Left lung (tissue), 10 donors: Measurements from ENCODE around the gene GJA3. TPM values are rescaled to one million over a fixed set of nuclear protein-coding genes. Genes with fewer than 3 reads are reported as not detected.

Source experiments
- ATAC-seq: fragments of 200-7000 bp; cut with Tn5 transposase; one replicate; pipeline ENCODE4 v1.9.1; 2020; ENCODE audit warnings: moderate library complexity
- DNase-seq, 4 donors: peaks; one replicate each; pipeline ENCODE4 v3.0.0-alpha.2; 2013 to 2020
- H3K27ac ChIP-seq, 2 donors: fragments of 200-600 bp; sonication (generic) in 1 of 2; one replicate each; pipeline versions ENCODE4 v1.5.0 to v1.8.0; 2020 to 2021
- H3K27me3 ChIP-seq, 2 donors: fragments of 200-600 bp; sonication (generic) in 1 of 2; one replicate each; pipeline versions ENCODE4 v1.5.0 to v1.8.0; 2020 to 2021
- H3K36me3 ChIP-seq, 2 donors: fragments of 200-600 bp; sonication (generic) in 1 of 2; one replicate each; pipeline versions ENCODE4 v1.5.0 to v1.8.0; 2020 to 2021
- H3K4me1 ChIP-seq, 2 donors: fragments of 200-600 bp; one replicate each; pipeline ENCODE4 v1.8.0; 2021
- H3K4me3 ChIP-seq, 2 donors: fragments of 200-600 bp; sonication (generic) in 1 of 2; one replicate each; pipeline versions ENCODE4 v1.5.0 to v1.8.0; 2020 to 2021; ENCODE audit warnings: mild to moderate bottlenecking in 1 of 2
- H3K9me3 ChIP-seq, 2 donors: fragments of 200-600 bp; sonication (generic) in 1 of 2; one replicate each; pipeline versions ENCODE4 v1.5.0 to v1.8.0; 2020 to 2021
- CTCF ChIP-seq, 2 donors: fragments of 200-600 bp; sonication (generic) in 1 of 2; IDR thresholded peaks; one replicate each; pipeline versions ENCODE4 v1.5.0 to v1.8.0; 2021; ENCODE audit warnings: antibody characterized with exemption in 2 of 2
- intact Hi-C, 2 donors: fragments of 100-400 bp; cut with DNase I; formaldehyde crosslinking; loops; one replicate each; pipeline versions ENCODE4 v1.11.2 to v1.14.2; 2022
- polyA plus RNA-seq, 6 donors: library from polyadenylated mRNA; unstranded; fragments of 120-200 nt; gene quantifications; one replicate each; pipeline ENCODE4 v1.2.1, GENCODE V29; 2013; ENCODE audit not compliant: insufficient read length in 6 of 6
- total RNA-seq, 2 donors: library from RNA; stranded (reverse); fragmentation: NEBNext Ultra II Directional; extraction: Animal tissue kit (Norgen Biotek cat#: 25700); gene quantifications; one replicate each; pipeline ENCODE4 v1.2.1, GENCODE V29; 2021
- donor health status: DM: no; HTN: yes; CAD: no.
- donor health status: DM: no; HTN: no; CAD: no.

GJA3 gene
- total and polyA plus RNA-seq, 8 donors = 0.06 to 0.31 (median 0.11) TPM

- Histone ChIP-seq H3K4me1 (peaks cover 6 to 23% of the 10 kb centered on the region in 2 donors), H3K36me3 (no peaks in the 10 kb centered on the region), H3K27ac (no peak overlapping the region), H3K9me3 (no peaks in the 10 kb centered on the region), H3K27me3 (peaks cover 0 to 6% of the 10 kb centered on the region in 2 donors), H3K4me3 (no peak overlapping the region)
- intact Hi-C loops = no loop called here
- DNase-seq (no peak), ATAC-seq (no peak)
- TF ChIP-seq CTCF (IDR thresholded peaks at IDR 0.05) = no peak
Observed at GRCh38 chr13:20116213-20116612, 44.6 kb downstream of the GJA3 start.

- ATAC-seq (peak; percentile 33), DNase-seq (peak in 1 of 4 donors; percentile 59)
- TF ChIP-seq CTCF (IDR thresholded peaks at IDR 0.05) = no peak
- H3K36me3 ChIP-seq = no peaks in the 10 kb centered on the region
- H3K9me3 ChIP-seq = no peaks in the 10 kb centered on the region
- no peak overlapping the region for H3K27ac ChIP-seq
- peaks cover 0 to 6% of the 10 kb centered on the region in 2 donors for H3K27me3 ChIP-seq
- H3K4me1 ChIP-seq = peaks cover 3 to 11% of the 10 kb centered on the region in 2 donors
- intact Hi-C loops = no loop called here
- no peak overlapping the region for H3K4me3 ChIP-seq
Observed at GRCh38 chr13:20114066-20114610, 46.7 kb downstream of the GJA3 start.

- intact Hi-C loops = no loop called here
- peaks cover 0 to 6% of the 10 kb centered on the region in 2 donors for H3K27me3 ChIP-seq
- ATAC-seq (no peak), DNase-seq (no peak)
- H3K36me3 ChIP-seq = no peaks in the 10 kb centered on the region
- H3K4me3 ChIP-seq = no peak overlapping the region
- H3K27ac ChIP-seq = no peak overlapping the region
- TF ChIP-seq CTCF (IDR thresholded peaks at IDR 0.05) = no peak
- no peaks in the 10 kb centered on the region for H3K9me3 ChIP-seq
- H3K4me1 ChIP-seq = no peaks in the 10 kb centered on the region
Observed at GRCh38 chr13:20109037-20109436, 51.8 kb downstream of the GJA3 start.

- ATAC-seq = no peak
- H3K4me3 ChIP-seq = no peak overlapping the region
- no peaks in the 10 kb centered on the region for H3K9me3 ChIP-seq
- no peaks in the 10 kb centered on the region for H3K4me1 ChIP-seq
- no peak overlapping the region for H3K27ac ChIP-seq
- DNase-seq = no peak
- no peak for TF ChIP-seq CTCF (IDR thresholded peaks at IDR 0.05)
- peaks cover 0 to 22% of the 10 kb centered on the region in 2 donors for H3K27me3 ChIP-seq
- intact Hi-C loops = no loop called here
- H3K36me3 ChIP-seq = no peaks in the 10 kb centered on the region
Observed at GRCh38 chr13:20106742-20107141, 54.1 kb downstream of the GJA3 start.

- TF ChIP-seq CTCF (IDR thresholded peaks at IDR 0.05) = no peak
- no peak for DNase-seq
- Histone ChIP-seq H3K27me3 (peaks cover 0 to 33% of the 10 kb centered on the region in 2 donors), H3K36me3 (no peaks in the 10 kb centered on the region), H3K9me3 (no peaks in the 10 kb centered on the region), H3K4me1 (no peaks in the 10 kb centered on the region), H3K27ac (no peak overlapping the region), H3K4me3 (no peak overlapping the region)
- intact Hi-C loops = no loop called here
- ATAC-seq = no peak
Observed at GRCh38 chr13:20105161-20105689, 55.6 kb downstream of the GJA3 start.
